ENCODE data around the gene IPCEF1. TPM values are rescaled to one million over a fixed set of nuclear protein-coding genes. Genes with fewer than 3 reads are reported as not detected.

Gene IPCEF1
- total RNA-seq, 6 experiments from 2014 or later = 0.31 TPM; not detected in 5

DNA sequence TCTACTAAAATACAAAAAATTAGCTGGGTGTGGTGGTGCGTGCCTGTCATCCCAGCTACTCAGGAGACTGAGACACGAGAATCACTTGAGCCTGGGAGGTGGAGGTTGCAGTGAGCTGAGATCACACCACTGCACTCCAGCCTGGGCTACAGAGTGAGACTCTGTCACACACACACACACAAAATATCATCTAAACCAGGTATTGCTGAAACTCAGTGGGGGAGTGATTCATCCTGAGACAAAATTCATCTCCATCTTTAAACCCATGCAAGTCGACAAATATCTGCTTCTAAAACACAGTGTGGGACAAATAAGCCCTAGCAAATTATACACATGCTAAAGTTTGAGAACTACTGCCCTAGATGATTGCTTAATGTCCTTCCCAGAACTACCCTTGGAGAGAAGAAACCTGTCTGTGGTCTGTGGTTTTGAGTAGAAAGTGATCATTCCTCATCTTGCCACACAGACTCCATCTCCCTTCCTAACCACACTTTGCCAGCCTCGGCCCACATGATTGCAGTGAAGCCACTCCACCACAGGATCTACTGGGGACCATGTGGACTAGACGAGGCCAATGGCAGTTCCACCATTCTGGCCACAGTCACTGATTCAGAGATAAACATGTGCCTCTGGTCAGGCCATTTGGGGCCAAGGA, 187.3 kb downstream of the IPCEF1 start:
- Mint-ChIP-seq H3K4me1 (ENCODE audit: low read depth) (no peaks in the 10 kb centered on the region), H3K36me3 (ENCODE audit: low read depth) (no peaks in the 10 kb centered on the region), H3K27me3 (ENCODE audit: insufficient read depth) (peaks cover 2% of the 10 kb centered on the region; the same call in 1 of the 2 replicates), H3K27ac (no peak overlapping the region), H3K9me3 (no peaks in the 10 kb centered on the region), H3K4me3 (no peak overlapping the region)
- no peak for DNase-seq
- TF ChIP-seq, protein P1, sequence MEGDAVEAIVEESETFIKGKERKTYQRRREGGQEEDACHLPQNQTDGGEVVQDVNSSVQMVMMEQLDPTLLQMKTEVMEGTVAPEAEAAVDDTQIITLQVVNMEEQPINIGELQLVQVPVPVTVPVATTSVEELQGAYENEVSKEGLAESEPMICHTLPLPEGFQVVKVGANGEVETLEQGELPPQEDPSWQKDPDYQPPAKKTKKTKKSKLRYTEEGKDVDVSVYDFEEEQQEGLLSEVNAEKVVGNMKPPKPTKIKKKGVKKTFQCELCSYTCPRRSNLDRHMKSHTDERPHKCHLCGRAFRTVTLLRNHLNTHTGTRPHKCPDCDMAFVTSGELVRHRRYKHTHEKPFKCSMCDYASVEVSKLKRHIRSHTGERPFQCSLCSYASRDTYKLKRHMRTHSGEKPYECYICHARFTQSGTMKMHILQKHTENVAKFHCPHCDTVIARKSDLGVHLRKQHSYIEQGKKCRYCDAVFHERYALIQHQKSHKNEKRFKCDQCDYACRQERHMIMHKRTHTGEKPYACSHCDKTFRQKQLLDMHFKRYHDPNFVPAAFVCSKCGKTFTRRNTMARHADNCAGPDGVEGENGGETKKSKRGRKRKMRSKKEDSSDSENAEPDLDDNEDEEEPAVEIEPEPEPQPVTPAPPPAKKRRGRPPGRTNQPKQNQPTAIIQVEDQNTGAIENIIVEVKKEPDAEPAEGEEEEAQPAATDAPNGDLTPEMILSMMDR (IDR thresholded peaks at IDR 0.05) = no peak

DNA sequence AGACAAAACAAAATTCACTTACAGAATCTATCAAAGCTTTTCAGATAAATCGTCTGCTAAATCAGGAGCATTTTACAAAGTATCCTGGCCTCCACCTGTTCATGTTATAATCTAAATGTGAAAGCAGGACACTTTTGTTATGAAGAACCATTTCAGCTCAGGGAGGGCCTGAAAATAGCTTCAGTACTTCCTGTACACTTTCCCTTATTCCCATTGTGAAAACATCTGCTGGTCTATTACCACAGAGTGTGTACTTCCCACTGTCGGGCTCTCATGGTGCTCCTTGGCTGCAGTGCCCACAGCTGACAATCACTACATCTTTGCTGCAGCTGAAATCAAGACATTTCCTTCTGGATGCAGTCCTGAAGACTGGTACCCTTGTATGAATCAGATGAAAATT, 189.5 kb downstream of the IPCEF1 start:
- TF ChIP-seq, protein P1 (IDR thresholded peaks at IDR 0.05) = no peak
- H3K27ac Mint-ChIP-seq = no peak overlapping the region
- H3K9me3 Mint-ChIP-seq = no peaks in the 10 kb centered on the region
- no peaks in the 10 kb centered on the region for H3K4me1 Mint-ChIP-seq (ENCODE audit: low read depth)
- no peaks in the 10 kb centered on the region for H3K36me3 Mint-ChIP-seq (ENCODE audit: low read depth)
- DNase-seq = no peak
- no peak overlapping the region for H3K4me3 Mint-ChIP-seq
- H3K27me3 Mint-ChIP-seq (ENCODE audit: insufficient read depth) = peaks cover 2% of the 10 kb centered on the region; the same call in 1 of the 2 replicates

DNA sequence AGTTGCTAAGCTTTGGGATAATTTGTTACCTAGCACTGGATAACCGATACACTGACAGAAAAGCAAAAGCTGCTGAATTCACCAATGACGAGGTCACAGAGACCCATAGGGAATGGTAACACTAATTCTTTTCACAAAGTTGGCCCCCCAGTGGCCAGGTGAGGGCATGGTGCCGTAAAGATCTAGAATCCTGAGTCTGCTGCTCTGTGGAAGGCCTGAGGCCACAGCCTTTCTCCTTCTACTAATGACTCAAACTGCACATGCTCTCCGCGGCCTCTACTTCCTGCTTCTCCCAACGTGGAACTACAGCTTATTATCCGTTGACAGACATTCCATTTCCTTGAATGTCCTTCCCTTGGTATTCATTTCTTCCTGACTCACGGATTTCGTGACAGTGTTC, 190.5 kb downstream of the IPCEF1 start:
- no peaks in the 10 kb centered on the region for H3K9me3 Mint-ChIP-seq
- H3K27me3 Mint-ChIP-seq (ENCODE audit: insufficient read depth) = peaks cover 2% of the 10 kb centered on the region; the same call in 1 of the 2 replicates
- DNase-seq = no peak

DNA sequence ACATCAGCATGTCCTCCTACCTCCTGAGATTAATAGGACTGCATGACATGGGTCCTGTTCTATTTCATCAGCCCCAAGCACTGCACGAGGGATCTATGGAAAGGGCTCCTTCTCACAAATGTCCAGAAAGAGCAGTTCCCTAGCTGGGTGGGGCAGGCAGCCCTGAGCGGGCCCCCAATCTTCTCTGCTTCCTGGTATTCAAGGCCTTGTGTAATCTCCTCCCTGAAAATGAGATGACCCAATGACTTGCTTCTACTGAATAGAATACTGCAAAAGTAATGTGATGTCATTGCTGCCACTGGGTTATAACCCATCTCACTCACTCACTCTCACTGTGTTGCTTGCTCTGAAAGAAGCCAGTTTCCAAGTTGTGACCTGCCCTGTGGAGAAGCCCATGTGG, 191.1 kb downstream of the IPCEF1 start:
- Mint-ChIP-seq H3K4me3 (no peak overlapping the region), H3K9me3 (no peaks in the 10 kb centered on the region), H3K27ac (no peak overlapping the region)

More for the DNA sequence above, 190.5 kb downstream of the IPCEF1 start:
- no peak overlapping the region for H3K4me3 Mint-ChIP-seq
- H3K27ac Mint-ChIP-seq = no peak overlapping the region
- no peaks in the 10 kb centered on the region for H3K36me3 Mint-ChIP-seq (ENCODE audit: low read depth)
- TF ChIP-seq, protein P1 (IDR thresholded peaks at IDR 0.05) = peak; percentile 21; the same call in 1 of the 2 replicates
- no peaks in the 10 kb centered on the region for H3K4me1 Mint-ChIP-seq (ENCODE audit: low read depth)

DNA sequence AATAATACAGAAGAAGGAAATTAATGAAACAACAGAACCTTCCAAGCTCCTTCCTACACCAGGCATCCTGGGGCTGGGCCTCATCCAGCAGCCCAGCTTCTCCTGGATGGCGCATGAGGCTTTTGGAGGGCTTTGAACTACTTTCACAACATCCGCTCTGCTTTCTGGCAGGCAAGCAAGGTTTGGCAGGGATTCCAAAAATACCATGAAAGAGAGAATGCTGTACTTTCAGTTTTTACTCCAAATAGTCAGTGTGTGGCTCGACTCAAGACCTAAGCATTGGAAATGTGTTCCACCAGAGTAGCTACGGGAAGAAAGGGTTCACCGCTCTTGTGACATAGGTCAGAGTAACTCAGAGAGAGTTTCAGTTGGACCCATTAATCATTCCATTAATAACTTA, 192.2 kb downstream of the IPCEF1 start:
- no peak for DNase-seq
- H3K9me3 Mint-ChIP-seq = no peaks in the 10 kb centered on the region
- H3K36me3 Mint-ChIP-seq (ENCODE audit: low read depth) = no peaks in the 10 kb centered on the region
- no peaks in the 10 kb centered on the region for H3K4me1 Mint-ChIP-seq (ENCODE audit: low read depth)
- TF ChIP-seq, protein P1 (IDR thresholded peaks at IDR 0.05) = no peak
- no peak overlapping the region for H3K27ac Mint-ChIP-seq
- H3K4me3 Mint-ChIP-seq = no peak overlapping the region
- H3K27me3 Mint-ChIP-seq (ENCODE audit: insufficient read depth) = peaks cover 11% of the 10 kb centered on the region

More for the DNA sequence above, 191.1 kb downstream of the IPCEF1 start:
- TF ChIP-seq, protein P1 (IDR thresholded peaks at IDR 0.05) = no peak
- Mint-ChIP-seq H3K36me3 (ENCODE audit: low read depth) (no peaks in the 10 kb centered on the region), H3K4me1 (ENCODE audit: low read depth) (no peaks in the 10 kb centered on the region), H3K27me3 (ENCODE audit: insufficient read depth) (peaks cover 7% of the 10 kb centered on the region)
- no peak for DNase-seq
